Transverse colon (tissue), 3 donors: ENCODE measurements around the gene TPM1.

Experiments
- EP300 ChIP-seq: sonication (generic); formaldehyde crosslinking; IDR thresholded peaks from one replicate; pipeline ENCODE4 v1.6.1; 2017; ENCODE audit warnings: antibody characterized with exemption, low read depth
- POLR2A ChIP-seq: fragments of 450-650 bp; IDR thresholded peaks from one replicate; pipeline ENCODE4 v1.6.1; 2016; ENCODE audit warnings: antibody characterized with exemption, mild to moderate bottlenecking, moderate library complexity
- TF ChIP-seq, protein P1 (sequence below), 5 experiments: fragments of 200-600 bp in 3 of 5; fragments of 450-650 bp in 2 of 5; sonication (generic) in 3 of 5; IDR thresholded peaks; 1 replicate in 2 of 5; 2 replicates in 3 of 5; pipeline ENCODE4 v1.5.1; 2016 to 2017; ENCODE audit warnings: antibody characterized with exemption in 5 of 5, inconsistent platforms in 3 of 5, mild to moderate bottlenecking in 2 of 5, moderate library complexity in 1 of 5

DNA sequence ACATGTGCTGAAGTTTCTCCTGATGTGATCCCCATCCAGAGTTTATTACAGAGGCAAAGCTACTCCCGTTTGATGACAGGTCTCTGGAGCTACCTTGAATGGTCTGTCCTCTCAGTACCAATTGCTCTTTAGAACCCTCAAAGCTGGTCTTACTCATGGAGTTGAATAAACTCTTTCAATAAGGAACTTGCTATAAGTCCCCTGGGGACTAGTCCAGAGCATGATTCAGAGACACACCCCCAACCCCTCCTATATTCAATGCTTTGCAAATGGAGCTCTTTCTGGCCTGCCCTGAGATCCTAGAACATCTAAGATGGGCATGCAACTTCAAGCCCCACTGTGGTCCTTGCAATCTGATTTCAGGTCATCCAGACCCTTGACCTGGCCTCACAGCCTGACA lies 23.9 kb upstream of the TPM1 start:
- TF ChIP-seq, protein P1, sequence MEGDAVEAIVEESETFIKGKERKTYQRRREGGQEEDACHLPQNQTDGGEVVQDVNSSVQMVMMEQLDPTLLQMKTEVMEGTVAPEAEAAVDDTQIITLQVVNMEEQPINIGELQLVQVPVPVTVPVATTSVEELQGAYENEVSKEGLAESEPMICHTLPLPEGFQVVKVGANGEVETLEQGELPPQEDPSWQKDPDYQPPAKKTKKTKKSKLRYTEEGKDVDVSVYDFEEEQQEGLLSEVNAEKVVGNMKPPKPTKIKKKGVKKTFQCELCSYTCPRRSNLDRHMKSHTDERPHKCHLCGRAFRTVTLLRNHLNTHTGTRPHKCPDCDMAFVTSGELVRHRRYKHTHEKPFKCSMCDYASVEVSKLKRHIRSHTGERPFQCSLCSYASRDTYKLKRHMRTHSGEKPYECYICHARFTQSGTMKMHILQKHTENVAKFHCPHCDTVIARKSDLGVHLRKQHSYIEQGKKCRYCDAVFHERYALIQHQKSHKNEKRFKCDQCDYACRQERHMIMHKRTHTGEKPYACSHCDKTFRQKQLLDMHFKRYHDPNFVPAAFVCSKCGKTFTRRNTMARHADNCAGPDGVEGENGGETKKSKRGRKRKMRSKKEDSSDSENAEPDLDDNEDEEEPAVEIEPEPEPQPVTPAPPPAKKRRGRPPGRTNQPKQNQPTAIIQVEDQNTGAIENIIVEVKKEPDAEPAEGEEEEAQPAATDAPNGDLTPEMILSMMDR (IDR thresholded peaks at IDR 0.05) = no peak
- TF ChIP-seq EP300 (no peak), POLR2A (no peak)
